Measurements from ENCODE around the gene ATG4D. TPM values are rescaled to one million over a fixed set of nuclear protein-coding genes. Genes with fewer than 3 reads are reported as not detected.

ATG4D gene
- total RNA-seq, 6 donors from 2014 or later, result 18.1 to 49.2 (median 27.7) TPM

GRCh38 chr19:10562609-10563008, 18.9 kb downstream of the ATG4D start:
- peaks cover 21 to 44% (median 35%) of the 10 kb centered on the region in 4 donors for H3K36me3 ChIP-seq
- no peaks in the 10 kb centered on the region for H3K9me3 ChIP-seq
- ATAC-seq (ENCODE audit: low FRiP score in 2 of 2) (no peak), DNase-seq (no peak)
- TF ChIP-seq CTCF (IDR thresholded peaks at IDR 0.05), result no peak
- TF ChIP-seq POLR2AphosphoS5 (IDR thresholded peaks at IDR 0.05), result no peak
- TF ChIP-seq EP300 (IDR thresholded peaks at IDR 0.05), result no peak
- TF ChIP-seq POLR2A (IDR thresholded peaks at IDR 0.05), result no peak
- H3K27ac ChIP-seq, result no peak overlapping the region
- peaks cover 23 to 26% (median 25%) of the 10 kb centered on the region in 4 donors for H3K4me1 ChIP-seq
- H3K27me3 ChIP-seq, result no peaks in the 10 kb centered on the region
- no peak overlapping the region for H3K4me3 ChIP-seq
- 92 to 95% methylated on average over 5 of the region's 5 CpGs for WGBS, 2 donors

- H3K4me3 ChIP-seq, result peak overlapping the region; percentile 69 to 96 (median 86)
- ATAC-seq (ENCODE audit: low FRiP score in 2 of 2) (peak in 1 of 2 donors; percentile 18), DNase-seq (peak; percentile 45 to 76)
- peaks cover 33 to 42% (median 40%) of the 10 kb centered on the region in 4 donors for H3K4me1 ChIP-seq
- WGBS, 2 donors, result 16 to 18% methylated on average over 10 of the region's 10 CpGs
- H3K9me3 ChIP-seq, result no peaks in the 10 kb centered on the region
- peaks cover 2 to 20% (median 12%) of the 10 kb centered on the region in 4 donors for H3K36me3 ChIP-seq
- peak overlapping the region; percentile 84 to 95 (median 92) for H3K27ac ChIP-seq
- H3K27me3 ChIP-seq, result no peaks in the 10 kb centered on the region
- TF ChIP-seq POLR2A (IDR thresholded peaks at IDR 0.05) (no peak), POLR2AphosphoS5 (IDR thresholded peaks at IDR 0.05) (no peak), CTCF (IDR thresholded peaks at IDR 0.05) (no peak), EP300 (IDR thresholded peaks at IDR 0.05) (no peak)
Observed at GRCh38 chr19:10565028-10565566, 21.4 kb downstream of the ATG4D start.

- ATAC-seq (ENCODE audit: low FRiP score in 2 of 2) (peak; percentile 91 to 93), DNase-seq (peak; percentile 99)
- WGBS, 2 donors, result 0% methylated on average over 16 to 52 of the region's 94 CpGs
- Histone ChIP-seq H3K27ac (peak within 1 kb of the TSS; percentile 84 to 95 (median 92)), H3K4me1 (peaks cover 33 to 42% (median 40%) of the 10 kb centered on the region in 4 donors), H3K4me3 (peak within 1 kb of the TSS; percentile 69 to 96 (median 86)), H3K36me3 (peaks cover 0 to 13% (median 6%) of the 10 kb centered on the region in 4 donors), H3K27me3 (no peaks in the 10 kb centered on the region), H3K9me3 (no peaks in the 10 kb centered on the region)
- TF ChIP-seq CTCF (IDR thresholded peaks at IDR 0.05) (peak; percentile 27 to 96 (median 74)), EP300 (IDR thresholded peaks at IDR 0.05) (peak in 3 of 4 donors; percentile 23 to 84 (median 70)), POLR2A (IDR thresholded peaks at IDR 0.05) (peak in 3 of 4 donors; percentile 43 to 92 (median 88)), POLR2AphosphoS5 (IDR thresholded peaks at IDR 0.05) (peak; percentile 84 to 92)
Observed at GRCh38 chr19:10565567-10566407, 22.1 kb downstream of the ATG4D start, which contains the start of gene KRI1. TSS of gene KRI1 (minus strand) at chr19:10566010. CDS start at chr19:10565999, 11 bp downstream.

- H3K4me3 ChIP-seq, result peak overlapping the region in 3 of 4 donors; percentile 81 to 96 (median 92)
- peak overlapping the region; percentile 84 to 95 (median 92) for H3K27ac ChIP-seq
- no peaks in the 10 kb centered on the region for H3K27me3 ChIP-seq
- H3K9me3 ChIP-seq, result no peaks in the 10 kb centered on the region
- TF ChIP-seq POLR2AphosphoS5 (IDR thresholded peaks at IDR 0.05), result no peak
- no peak for TF ChIP-seq POLR2A (IDR thresholded peaks at IDR 0.05)
- no peak for TF ChIP-seq EP300 (IDR thresholded peaks at IDR 0.05)
- TF ChIP-seq CTCF (IDR thresholded peaks at IDR 0.05), result no peak
- WGBS, 2 donors, result 7 to 10% methylated on average over 4 of the region's 4 CpGs
- ATAC-seq (ENCODE audit: low FRiP score in 2 of 2) (no peak), DNase-seq (no peak)
- H3K4me1 ChIP-seq, result peaks cover 33 to 42% (median 40%) of the 10 kb centered on the region in 4 donors
- peaks cover 0 to 8% (median 2%) of the 10 kb centered on the region in 4 donors for H3K36me3 ChIP-seq
Observed at GRCh38 chr19:10566408-10566657, 22.6 kb downstream of the ATG4D start.

Measured in upper lobe of left lung (tissue), 6 donors.